SU-DHL-6 (cell line): Measurements from ENCODE around the gene IL36B.

Experiments
- H2AFZ ChIP-seq: fragments of 200-600 bp; sonication (generic); 2 replicates; pipeline ENCODE4 v1.6.1; 2014; ENCODE audit warnings: low read depth, mild to moderate bottlenecking, moderate library complexity, mixed read lengths, antibody characterized with exemption, low read length; ENCODE audit not compliant: severe bottlenecking
- H3F3A ChIP-seq: fragments of 200-600 bp; shearing (Covaris generic); 2 replicates; pipeline ENCODE4 v1.6.0; 2016; ENCODE audit warnings: antibody characterized with exemption, mild to moderate bottlenecking; ENCODE audit not compliant: insufficient read depth
- H3K27ac ChIP-seq: fragments of 200-600 bp; sonication (generic); 2 replicates; pipeline ENCODE4 v1.5.1; 2016; ENCODE audit warnings: low read depth, mild to moderate bottlenecking, low read length, moderate library complexity, mixed read lengths
- H3K27me3 ChIP-seq: fragments of 200-600 bp; sonication (generic), shearing (Covaris generic); 2 replicates; pipeline ENCODE4 v1.6.0; 2014; ENCODE audit warnings: mild to moderate bottlenecking, low read length
- H3K36me3 ChIP-seq: fragments of 200-600 bp; sonication (generic); 2 replicates; pipeline ENCODE4 v1.6.1; 2014; ENCODE audit warnings: mild to moderate bottlenecking, low read length, mixed read lengths
- H3K4me2 ChIP-seq: fragments of 300-600, 200-600 bp; shearing (Covaris generic), sonication (generic); 2 replicates; pipeline ENCODE4 v1.6.0; 2014; ENCODE audit warnings: low read length, low read depth, mild to moderate bottlenecking; ENCODE audit not compliant: poor library complexity, severe bottlenecking
- H3K4me3 ChIP-seq: fragments of 200-600 bp; sonication (generic); 2 replicates; pipeline ENCODE4 v1.5.1; 2014; ENCODE audit warnings: antibody characterized with exemption, low read length, mild to moderate bottlenecking, mixed read lengths; ENCODE audit not compliant: insufficient read depth, poor library complexity, severe bottlenecking
- H3K79me2 ChIP-seq: fragments of 200-600 bp; sonication (generic); 2 replicates; pipeline ENCODE4 v1.6.1; 2014; ENCODE audit warnings: mild to moderate bottlenecking, low read length, moderate library complexity; ENCODE audit not compliant: insufficient read depth
- H3K9ac ChIP-seq: fragments of 200-600 bp; sonication (generic); 2 replicates; pipeline ENCODE4 v1.7.0; 2014; ENCODE audit warnings: mild to moderate bottlenecking, low read length
- H3K9me2 ChIP-seq: fragments of 200-600 bp; sonication (generic); replicated peaks from 2 replicates; pipeline ENCODE4 v1.6.1; 2014; ENCODE audit warnings: low read length; ENCODE audit not compliant: insufficient read depth
- H3K9me3 ChIP-seq: fragments of 200-600 bp; sonication (generic); 2 replicates; pipeline ENCODE4 v1.6.1; 2014; ENCODE audit warnings: low read length, mixed read lengths; ENCODE audit not compliant: insufficient read depth
- H4K20me1 ChIP-seq: fragments of 200-600 bp; sonication (generic); 2 replicates; pipeline ENCODE4 v1.6.1; 2014; ENCODE audit warnings: low read depth, mild to moderate bottlenecking, antibody characterized with exemption, low read length, moderate library complexity, mixed read lengths
- CTCF ChIP-seq: fragments of 200-600 bp; sonication (generic); IDR thresholded peaks from one replicate; pipeline ENCODE4 v1.5.1; 2017; ENCODE audit warnings: antibody characterized with exemption, mild to moderate bottlenecking, low read length, moderate library complexity; ENCODE audit not compliant: insufficient read depth, poor library complexity, severe bottlenecking
- EZH2phosphoT487 ChIP-seq: fragments of 200-600 bp; sonication (generic), shearing (Covaris generic); conservative IDR thresholded peaks from 2 replicates; pipeline ENCODE4 v1.6.1; 2018; ENCODE audit warnings: mild to moderate bottlenecking, antibody characterized with exemption, low read length, moderate library complexity, mixed read lengths

IL36B gene

GRCh38 chr2:113053666-113054065 is 999 bp upstream of the IL36B start:
- Histone ChIP-seq H3F3A (no peaks in the 10 kb centered on the region), H3K4me2 (no peak overlapping the region), H3K9ac (no peak overlapping the region), H3K36me3 (no peaks in the 10 kb centered on the region), H3K27me3 (no peaks in the 10 kb centered on the region), H3K4me3 (no peak overlapping the region), H3K27ac (no peak overlapping the region), H3K79me2 (no peaks in the 10 kb centered on the region), H3K9me2 (no peaks in the 10 kb centered on the region), H4K20me1 (no peaks in the 10 kb centered on the region), H3K9me3 (peaks cover 10% of the 10 kb centered on the region; the same call in 1 of the 2 replicates), H2AFZ (no peak overlapping the region)
- TF ChIP-seq EZH2phosphoT487: no peak
- no peak for TF ChIP-seq CTCF

DNA sequence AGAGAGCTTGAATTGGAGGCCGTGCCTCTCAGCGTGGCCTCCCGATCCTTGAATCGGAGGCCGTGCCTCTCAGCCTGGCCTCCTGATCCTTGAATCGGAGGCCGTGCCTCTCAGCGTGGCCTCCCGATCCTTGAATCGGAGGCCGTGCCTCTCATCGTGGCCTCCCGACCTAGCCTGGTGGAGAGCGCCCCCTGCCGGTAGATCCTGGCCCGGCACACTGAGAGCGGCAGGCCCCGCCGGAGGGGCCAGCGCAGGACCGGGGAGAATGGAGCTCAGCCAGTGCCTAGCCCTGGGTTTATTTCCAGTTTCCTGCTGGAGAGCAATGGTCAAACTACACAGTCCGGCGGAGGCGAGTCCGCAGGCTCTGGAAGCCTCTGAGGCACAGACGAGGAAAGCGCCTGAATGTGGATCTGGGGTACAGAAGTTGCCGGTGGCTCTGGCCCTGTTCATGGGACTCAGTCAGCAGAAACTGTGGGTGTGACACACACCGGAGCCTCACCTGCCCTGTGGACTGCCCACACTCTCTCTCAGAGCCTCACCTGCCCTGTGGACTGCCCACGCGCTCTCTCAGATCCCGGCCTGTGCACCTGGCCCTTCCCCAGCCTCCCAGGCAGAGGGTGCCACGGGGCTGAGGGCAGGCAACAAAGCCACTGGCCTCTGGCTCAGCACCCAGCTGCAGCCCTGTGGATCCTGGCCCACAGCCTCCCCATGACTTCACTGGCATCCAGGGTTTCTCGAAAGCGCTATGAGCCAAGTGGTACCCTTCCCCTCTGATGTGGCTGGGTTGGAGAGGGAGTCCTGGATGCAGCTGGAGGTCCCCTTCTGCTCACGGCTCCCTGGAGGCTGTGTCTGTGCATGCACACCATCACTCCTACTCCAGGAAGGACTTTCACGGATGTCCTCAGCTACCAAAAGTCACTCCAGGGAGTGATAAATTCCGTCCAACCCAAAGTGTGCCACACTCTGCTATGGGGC is 1.5 kb downstream of the IL36B start:
- Histone ChIP-seq H3K27ac (no peak overlapping the region), H3K4me3 (no peak overlapping the region), H3K9me2 (no peaks in the 10 kb centered on the region), H2AFZ (no peak overlapping the region), H4K20me1 (no peaks in the 10 kb centered on the region), H3K36me3 (no peaks in the 10 kb centered on the region), H3F3A (no peaks in the 10 kb centered on the region), H3K4me2 (no peak overlapping the region), H3K9me3 (peaks cover 10% of the 10 kb centered on the region; the same call in 1 of the 2 replicates), H3K79me2 (no peaks in the 10 kb centered on the region), H3K27me3 (no peaks in the 10 kb centered on the region), H3K9ac (no peak overlapping the region)
- TF ChIP-seq EZH2phosphoT487: no peak
- no peak for TF ChIP-seq CTCF

DNA sequence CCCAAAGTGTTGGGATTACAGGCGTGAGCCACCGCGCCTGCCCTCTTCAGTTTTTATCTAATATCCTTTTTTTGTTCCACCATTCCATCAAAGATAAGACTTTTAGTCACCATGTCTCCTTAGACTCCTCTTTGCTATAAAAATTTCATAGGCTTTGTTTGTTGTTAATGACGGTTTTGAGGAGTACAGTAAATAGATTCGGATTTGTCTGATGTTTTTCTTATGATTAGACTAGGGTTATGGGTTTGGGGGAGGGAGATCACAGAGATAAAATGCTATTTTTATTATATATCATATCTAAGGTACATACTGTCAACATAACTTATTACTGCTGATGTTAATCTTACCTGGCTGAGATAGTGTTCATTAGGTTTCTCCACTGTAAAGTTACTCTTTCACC is 6.2 kb downstream of the IL36B start:
- H3K4me2 ChIP-seq: no peak overlapping the region
- no peaks in the 10 kb centered on the region for H3F3A ChIP-seq

DNA sequence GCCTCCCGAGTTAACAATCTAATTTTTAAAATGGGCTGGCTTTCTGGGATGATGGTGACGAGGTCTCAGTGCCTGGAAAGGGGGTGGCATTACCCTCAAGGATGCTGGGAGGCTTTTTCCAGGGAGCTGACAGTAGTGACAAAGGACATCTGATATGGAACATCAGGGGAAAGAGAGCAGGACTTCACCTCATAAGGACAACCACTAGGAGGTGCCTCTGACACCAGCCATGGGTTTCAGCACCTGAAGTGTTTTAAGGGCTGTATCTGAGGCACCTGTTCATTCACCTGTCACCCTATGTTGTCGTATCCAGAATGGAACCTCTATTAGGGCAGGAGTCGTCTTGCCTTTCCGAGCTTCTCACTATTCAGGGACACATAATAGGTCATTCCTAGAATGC is 10.8 kb downstream of the IL36B start:
- H3K4me3 ChIP-seq: no peak overlapping the region

More for the DNA sequence above, 6.2 kb downstream of the IL36B start:
- no peaks in the 10 kb centered on the region for H3K9me2 ChIP-seq
- no peaks in the 10 kb centered on the region for H3K27me3 ChIP-seq
- no peaks in the 10 kb centered on the region for H4K20me1 ChIP-seq
- no peak overlapping the region for H2AFZ ChIP-seq
- H3K79me2 ChIP-seq: no peaks in the 10 kb centered on the region
- no peak overlapping the region for H3K4me3 ChIP-seq
- no peaks in the 10 kb centered on the region for H3K36me3 ChIP-seq
- H3K9ac ChIP-seq: no peak overlapping the region
- TF ChIP-seq EZH2phosphoT487: no peak
- H3K27ac ChIP-seq: no peak overlapping the region
- H3K9me3 ChIP-seq: no peaks in the 10 kb centered on the region

More for the DNA sequence above, 10.8 kb downstream of the IL36B start:
- Histone ChIP-seq H3K79me2 (no peaks in the 10 kb centered on the region), H2AFZ (no peak overlapping the region), H3K36me3 (no peaks in the 10 kb centered on the region), H3K27ac (no peak overlapping the region), H3K9me2 (no peaks in the 10 kb centered on the region), H4K20me1 (no peaks in the 10 kb centered on the region), H3K27me3 (no peaks in the 10 kb centered on the region), H3F3A (no peaks in the 10 kb centered on the region), H3K9me3 (no peaks in the 10 kb centered on the region), H3K4me2 (no peak overlapping the region), H3K9ac (no peak overlapping the region)
- TF ChIP-seq EZH2phosphoT487: no peak
- TF ChIP-seq CTCF: no peak
